NOMO-1 treated with dmso at 0.1 percent for 144 hours (cell line): Measurements from ENCODE around the gene FXYD1.

Experiments
- DNase-seq: peaks from one replicate; lab custom pipeline; 2025; ENCODE audit not compliant: unreplicated experiment; lab: John Stamatoyannopoulos, UW

Gene FXYD1

DNA sequence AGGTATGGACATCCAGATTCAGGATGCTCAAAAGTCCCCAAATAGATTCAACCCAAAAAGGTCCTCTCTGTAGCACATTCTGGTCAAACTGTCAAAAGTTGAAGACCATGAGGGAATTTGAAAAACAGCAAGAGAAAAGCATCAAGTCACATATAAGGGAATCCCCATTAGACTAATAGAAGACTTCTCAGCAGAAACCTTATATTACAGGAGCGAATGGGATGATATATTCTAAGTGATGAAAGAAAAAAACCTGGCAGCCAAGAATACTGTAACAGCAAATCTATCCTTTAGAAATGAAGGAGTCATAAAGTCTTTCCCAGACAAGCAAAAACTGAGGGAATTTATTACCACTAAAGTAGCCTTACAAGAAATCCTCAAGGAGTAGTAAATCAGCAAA is 45.6 kb downstream of the FXYD1 start:
- DNase-seq = no peak

DNA sequence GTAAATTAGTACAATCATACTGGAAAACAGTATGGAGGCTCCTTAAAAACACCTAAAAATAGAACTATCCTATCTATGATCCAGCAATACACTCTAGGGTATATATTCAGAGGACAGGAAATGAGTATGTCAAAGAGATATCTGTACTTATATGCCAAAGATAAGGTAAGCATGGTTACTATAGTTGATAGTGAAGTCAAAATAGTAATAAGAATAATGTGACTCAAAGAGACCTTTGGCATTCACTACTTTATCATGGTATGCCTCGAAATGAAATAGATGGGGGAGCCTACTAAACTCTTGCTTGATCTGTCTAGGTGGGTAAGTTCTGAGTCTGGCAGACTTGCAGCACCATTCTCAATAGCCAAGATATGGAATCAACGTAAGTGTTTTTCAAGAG is 46.3 kb downstream of the FXYD1 start:
- DNase-seq = no peak
